GM10248 (cell line): ENCODE measurements around the gene C4orf50.

ENCODE experiments used
- CTCF ChIA-PET: fragments of 300-600 bp; sonication (Branson Sonifier 250); formaldehyde crosslinking; extraction: SDS; loops from one replicate; lab custom pipeline; 2021; ENCODE audit warnings: antibody characterized with exemption; lab: Yijun Ruan, JAX
- POLR2A ChIA-PET: fragments of 350-650 bp; sonication (Branson Sonifier 250); formaldehyde crosslinking; extraction: SDS; loops from one replicate; lab custom pipeline; 2020; ENCODE audit warnings: antibody characterized with exemption; lab: Yijun Ruan, JAX
- DNase-seq: peaks from one replicate; pipeline ENCODE4 v3.0.0; 2012; ENCODE audit errors: extremely low spot score
- TF ChIP-seq, protein P1 (sequence below): IDR thresholded peaks from 2 replicates; pipeline ENCODE4 v1.5.1; 2012; ENCODE audit warnings: mild to moderate bottlenecking, low read depth; ENCODE audit errors: extremely low read depth, missing control alignments, control extremely low read depth

C4orf50 gene

DNA sequence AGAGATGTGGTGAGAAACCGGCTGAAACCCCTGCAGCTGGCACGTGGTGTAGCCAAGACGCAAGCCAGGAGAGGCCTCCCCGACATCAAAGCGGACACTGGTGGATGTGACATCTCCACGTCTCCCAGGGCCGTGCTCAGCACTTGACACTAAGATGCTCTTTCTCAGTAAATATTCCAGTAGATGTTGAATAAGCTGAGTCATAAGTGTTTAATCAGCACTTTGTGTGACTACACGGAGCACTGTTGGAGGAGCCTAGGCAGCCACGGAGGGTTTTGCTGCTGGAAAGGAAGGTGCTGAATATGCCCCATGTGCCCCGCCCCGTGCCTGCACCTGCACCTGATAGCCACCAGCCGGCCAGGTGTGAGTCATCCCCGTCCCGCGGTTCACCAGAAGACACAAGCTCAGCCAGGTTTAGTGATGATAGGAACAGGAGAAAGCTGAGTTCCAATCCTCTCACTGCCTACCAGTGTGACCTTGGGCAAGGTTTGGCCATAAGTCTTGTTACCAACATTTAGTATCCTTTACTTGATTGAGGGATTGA is 29.0 kb upstream of the C4orf50 start:
- TF ChIP-seq, protein P1, sequence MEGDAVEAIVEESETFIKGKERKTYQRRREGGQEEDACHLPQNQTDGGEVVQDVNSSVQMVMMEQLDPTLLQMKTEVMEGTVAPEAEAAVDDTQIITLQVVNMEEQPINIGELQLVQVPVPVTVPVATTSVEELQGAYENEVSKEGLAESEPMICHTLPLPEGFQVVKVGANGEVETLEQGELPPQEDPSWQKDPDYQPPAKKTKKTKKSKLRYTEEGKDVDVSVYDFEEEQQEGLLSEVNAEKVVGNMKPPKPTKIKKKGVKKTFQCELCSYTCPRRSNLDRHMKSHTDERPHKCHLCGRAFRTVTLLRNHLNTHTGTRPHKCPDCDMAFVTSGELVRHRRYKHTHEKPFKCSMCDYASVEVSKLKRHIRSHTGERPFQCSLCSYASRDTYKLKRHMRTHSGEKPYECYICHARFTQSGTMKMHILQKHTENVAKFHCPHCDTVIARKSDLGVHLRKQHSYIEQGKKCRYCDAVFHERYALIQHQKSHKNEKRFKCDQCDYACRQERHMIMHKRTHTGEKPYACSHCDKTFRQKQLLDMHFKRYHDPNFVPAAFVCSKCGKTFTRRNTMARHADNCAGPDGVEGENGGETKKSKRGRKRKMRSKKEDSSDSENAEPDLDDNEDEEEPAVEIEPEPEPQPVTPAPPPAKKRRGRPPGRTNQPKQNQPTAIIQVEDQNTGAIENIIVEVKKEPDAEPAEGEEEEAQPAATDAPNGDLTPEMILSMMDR: no peak
- CTCF ChIA-PET: interaction anchor here (1.8 kb wide), 1 partner anchor 27 kb away, joined by 6 read pairs; no protein-coding TSS in a partner anchor
- DNase-seq: no peak
- POLR2A ChIA-PET: no interaction called here

DNA sequence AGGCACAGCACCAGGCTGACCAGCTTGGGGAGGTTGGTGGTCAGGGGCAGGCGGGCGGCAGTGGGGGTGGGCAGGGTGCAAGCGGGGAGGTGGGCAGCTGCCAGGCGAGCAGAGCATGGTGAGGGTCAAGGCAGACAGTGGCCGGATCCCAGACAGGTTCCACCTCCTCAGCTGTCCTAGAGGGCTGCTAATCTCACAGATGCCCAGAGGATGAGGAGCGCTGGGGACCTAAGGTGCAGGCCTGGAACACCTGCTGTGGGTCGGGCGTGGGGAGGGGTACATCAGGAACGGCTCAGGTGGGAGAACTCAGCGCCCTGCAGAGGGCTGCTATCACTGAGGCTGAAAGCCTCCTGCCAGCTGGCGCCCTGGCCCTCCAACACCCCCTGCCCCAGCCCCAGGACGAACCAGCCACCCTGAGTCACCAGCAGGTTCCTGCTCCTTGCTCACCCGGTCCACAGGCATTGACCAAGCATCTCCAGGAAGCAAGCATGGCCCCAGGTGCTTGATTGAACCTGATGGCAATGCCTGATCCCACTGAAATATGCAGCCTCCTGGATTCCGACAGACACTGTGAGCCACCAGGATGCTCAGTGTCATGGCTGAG is 28.4 kb upstream of the C4orf50 start:
- ChIA-PET POLR2A (no interaction called here), CTCF (interaction anchor here (1.8 kb wide), 1 partner anchor 27 kb away, joined by 6 read pairs; no protein-coding TSS in a partner anchor)
- TF ChIP-seq, protein P1: no peak
- DNase-seq: no peak

DNA sequence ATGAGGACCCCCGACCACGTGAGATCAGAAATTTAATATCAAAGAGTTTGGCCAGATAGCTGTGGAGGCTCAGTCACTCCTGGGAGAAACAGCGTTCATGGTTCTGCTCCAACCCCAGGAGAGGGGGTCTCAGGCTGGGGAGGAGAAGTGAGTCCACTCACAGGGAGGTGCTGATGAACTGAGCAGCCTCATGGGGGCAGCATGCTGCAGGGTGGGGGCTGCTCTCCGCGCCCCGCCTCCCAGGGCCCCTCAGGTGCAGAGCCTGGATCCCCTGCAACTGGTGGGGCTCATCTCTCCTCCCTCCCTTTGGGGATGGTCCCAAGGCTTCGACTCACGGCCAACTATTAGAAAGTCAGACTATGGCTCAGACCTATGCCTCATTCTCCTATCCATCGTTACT is 26.6 kb upstream of the C4orf50 start:
- ChIA-PET POLR2A (no interaction called here), CTCF (no interaction called here)
- DNase-seq: no peak
- TF ChIP-seq, protein P1: peak; percentile 3

DNA sequence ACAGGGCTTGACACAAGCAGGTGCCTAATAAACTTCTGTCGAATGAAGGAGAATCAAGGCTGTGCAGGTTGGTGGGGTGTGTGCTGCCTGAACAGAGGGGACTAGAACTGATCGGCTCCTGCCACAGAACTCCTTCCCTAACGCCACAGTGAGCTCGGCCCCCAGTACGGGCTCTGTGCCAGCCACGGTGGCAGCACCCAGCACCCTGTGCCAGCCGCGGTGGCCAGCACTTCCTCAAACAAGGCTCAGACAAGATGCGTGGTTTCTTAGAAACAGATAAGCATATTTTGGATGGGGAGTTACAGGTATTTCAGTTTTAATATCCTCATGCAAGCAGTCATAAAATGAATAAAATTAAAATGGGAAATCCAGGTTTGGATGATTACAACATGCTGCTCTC is 26.0 kb upstream of the C4orf50 start:
- CTCF ChIA-PET: no interaction called here
- TF ChIP-seq, protein P1: no peak
- POLR2A ChIA-PET: no interaction called here
- DNase-seq: no peak

DNA sequence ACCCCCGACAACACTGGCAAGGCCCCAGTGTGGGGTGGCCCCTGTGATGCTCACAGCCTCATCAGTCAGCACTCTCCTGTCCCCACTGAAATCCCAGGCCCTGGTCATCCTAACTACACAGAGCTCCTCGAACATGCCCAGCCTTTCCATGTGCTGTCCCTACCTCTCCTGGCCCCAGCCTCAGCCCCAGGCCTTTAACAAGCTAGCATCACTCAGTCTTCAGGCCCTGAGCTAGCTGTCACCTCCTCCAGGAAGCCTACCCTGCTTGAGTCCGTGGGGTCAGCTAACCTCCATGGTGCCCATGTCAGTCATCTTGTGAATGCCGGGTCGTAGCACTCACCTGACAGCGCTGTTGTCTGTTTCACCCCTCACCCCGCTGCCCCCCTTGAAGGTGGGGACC is 25.6 kb upstream of the C4orf50 start:
- CTCF ChIA-PET: no interaction called here
- POLR2A ChIA-PET: no interaction called here
- TF ChIP-seq, protein P1: no peak
- no peak for DNase-seq

DNA sequence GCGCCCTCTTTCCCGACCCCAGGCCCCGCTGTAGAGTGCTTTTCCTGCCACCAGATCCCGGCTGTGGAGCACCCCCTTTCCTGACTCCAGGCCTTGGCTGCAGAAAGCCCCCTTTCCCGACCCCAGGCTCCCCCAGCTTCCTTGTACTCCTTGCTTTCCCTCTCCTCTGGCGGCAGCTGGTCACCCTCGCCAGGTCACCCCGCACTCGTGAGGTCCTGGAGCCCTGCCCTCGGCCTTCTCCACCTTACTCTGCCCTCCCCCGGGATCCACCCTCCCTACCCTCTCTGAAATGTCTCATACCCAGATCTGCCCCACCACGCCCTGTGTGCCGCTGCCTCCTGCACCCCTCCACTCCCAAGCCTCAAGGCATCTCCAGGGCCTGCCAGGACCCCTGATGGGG is 25.0 kb upstream of the C4orf50 start:
- no peak for DNase-seq
- TF ChIP-seq, protein P1: no peak
- ChIA-PET POLR2A (no interaction called here), CTCF (no interaction called here)
